Stimulated activated CD8-positive, alpha-beta memory T cell treated with anti-CD3 and anti-CD28 coated beads, Interleukin-4, amount 100 ng/mL, for 4 hours (primary cell): Measurements from ENCODE around the gene STAMBP.
"Not testable (repeated sequence)": the region's sequence is repeated elsewhere in the genome, so short reads cannot be mapped to it uniquely, and the experiment has no call there.

Source experiments
- DNase-seq, 2 donors: peaks; one replicate each; pipeline ENCODE4 v3.0.0-alpha.2; 2020; ENCODE audit warnings: low read depth in 2 of 2, low spot score in 1 of 2

Gene STAMBP

DNA sequence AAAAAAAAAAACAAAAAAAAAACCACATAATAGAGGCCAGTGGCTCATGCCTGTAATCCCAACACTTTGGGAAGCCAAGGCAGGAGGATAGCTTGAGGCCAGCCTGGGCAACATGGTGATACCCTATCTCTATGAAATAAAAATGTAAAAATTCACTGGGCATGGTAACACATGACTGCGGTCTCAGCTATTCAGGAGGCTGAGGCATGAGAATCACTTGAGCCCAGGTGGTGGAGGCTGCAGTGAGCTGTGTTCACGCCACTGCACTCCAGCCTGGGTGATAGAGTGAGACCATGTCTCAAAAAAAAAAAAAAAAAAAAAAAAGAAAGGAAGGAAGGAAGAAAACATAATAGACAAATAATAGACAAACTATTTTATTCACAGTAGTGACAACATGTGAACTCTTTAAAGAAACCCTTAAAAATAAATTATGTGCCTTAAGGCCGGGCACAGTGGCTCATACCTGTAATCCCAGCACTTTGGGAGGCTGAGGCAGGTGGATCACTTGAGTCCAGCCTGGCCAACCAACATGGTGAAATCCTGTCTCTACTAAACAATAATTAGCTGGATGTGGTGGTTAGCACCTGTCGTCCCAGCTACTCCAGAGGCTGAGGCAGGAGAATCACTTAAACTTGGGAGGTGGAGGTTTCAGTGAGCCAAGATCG lies 75.3 kb downstream of the STAMBP start:
- not testable (repeated sequence) for DNase-seq

DNA sequence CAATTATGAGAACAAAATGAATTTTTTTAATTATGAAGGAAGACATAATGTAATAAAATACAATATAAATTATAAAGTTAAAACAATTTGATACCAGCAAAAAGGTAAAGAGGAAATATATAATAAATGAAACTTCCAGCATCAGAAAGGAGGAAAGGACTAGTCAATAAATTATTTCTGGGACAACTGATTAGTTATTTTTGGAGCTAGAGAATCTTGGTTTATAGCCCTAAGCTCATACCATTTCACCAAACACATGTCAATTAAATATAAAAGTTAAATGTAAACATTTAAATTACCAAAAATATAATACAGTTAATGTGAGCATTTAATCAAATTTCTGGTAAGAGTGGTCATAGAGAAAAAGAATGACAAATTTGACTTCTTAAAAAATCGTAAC lies 76.2 kb downstream of the STAMBP start:
- no peak for DNase-seq

DNA sequence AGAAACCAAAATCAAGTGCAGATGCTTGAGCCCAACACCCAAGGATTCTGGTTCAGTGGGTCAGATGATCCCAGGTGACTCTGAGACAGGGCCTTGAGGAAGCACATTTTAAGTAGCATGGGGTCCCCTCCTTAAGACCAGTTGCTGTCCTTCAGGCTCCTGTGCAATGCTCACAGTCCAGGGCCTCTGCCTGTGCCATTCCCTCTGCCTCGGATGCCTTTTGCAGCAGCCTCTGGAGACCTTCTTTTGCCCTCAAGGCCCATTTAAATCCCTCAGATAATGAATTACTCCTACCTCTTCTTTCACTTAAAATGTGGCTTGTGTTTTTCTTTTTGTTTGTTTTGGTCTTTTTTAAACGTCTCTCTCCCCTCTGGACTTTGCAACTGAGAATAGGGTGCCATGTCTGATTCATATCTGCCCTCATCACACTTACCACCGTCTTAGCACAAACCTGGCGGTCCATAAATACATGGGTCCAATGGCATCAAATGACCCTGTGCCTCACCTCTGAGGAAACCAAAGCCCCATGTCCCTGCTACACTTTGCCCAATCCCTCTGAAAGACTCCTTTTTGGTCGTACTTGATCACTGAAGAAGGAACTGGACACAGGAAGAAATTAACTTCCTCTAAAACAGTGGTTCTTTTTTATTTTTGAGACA lies 78.2 kb downstream of the STAMBP start:
- no peak for DNase-seq

DNA sequence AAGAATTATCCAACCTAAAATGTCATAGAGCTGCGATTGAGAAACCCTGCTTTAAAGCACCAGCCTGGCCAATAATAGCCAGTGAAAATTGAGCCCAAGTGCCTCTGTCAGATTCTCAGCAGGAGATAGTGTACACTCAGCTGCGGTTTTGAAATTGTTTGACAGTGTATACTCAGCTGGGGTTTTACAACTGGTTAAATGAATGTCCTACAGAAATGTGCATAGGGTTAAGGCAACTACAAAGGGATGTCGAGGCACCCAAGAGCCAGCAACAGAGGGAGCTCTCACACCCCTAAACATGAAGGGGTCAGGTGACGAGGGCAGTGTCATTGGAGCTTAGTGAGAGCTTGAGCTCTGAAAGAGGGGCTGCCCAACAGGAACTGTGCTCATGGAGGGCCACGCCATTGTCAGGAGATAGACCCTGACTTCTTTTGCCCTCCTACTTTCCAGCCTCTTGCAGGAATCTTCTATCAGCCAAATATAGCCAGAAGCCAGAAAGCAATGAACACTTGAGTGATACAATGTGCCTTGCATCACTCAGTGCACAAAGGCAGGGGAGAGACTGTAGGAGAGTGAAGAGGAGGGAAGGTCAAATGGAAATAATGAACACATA lies 79.2 kb downstream of the STAMBP start:
- peak in 1 of 2 donors; percentile 28 for DNase-seq

DNA sequence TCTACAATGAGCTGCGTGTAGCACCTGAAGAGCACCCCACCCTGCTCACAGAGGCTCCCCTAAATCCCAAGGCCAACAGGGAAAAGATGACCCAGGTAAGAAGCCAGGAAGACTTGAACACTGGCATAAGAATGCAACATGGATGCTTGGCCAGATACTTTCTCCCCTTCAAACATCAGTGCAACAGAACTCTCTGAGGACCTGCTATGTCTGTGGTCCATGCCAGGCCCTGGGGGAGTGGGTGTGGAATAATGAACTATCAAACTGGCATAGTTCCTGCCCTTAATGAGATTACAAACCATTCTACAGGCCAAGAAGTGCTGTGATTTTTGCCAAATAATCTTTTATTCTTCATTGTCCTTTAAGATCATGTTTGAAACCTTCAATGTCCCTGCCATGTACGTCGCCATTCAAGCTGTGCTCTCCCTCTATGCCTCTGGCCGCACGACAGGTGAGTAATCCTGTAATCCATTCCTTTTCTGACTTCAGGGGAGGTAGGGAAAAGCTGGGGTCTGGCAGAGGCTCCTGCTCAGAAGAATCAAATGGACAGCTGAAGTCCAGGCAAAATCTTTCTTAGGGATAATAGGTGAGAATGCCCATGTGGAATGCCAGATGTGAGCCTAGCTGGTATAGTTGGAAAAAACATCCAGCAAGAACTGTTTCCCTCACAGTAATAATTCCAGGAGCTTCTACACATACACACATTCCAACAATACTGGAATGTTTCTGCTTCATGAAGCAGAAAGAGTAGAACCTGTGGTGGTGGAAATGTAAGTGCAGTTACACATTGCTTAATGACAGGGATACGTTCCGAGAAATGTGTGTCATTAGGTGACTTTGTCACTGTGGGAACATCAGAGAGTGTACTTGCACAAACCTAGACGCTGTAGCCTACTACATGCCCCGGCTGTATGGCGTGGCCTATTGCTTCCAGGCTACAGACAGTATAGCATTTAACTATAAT lies 80.2 kb downstream of the STAMBP start:
- no peak for DNase-seq

DNA sequence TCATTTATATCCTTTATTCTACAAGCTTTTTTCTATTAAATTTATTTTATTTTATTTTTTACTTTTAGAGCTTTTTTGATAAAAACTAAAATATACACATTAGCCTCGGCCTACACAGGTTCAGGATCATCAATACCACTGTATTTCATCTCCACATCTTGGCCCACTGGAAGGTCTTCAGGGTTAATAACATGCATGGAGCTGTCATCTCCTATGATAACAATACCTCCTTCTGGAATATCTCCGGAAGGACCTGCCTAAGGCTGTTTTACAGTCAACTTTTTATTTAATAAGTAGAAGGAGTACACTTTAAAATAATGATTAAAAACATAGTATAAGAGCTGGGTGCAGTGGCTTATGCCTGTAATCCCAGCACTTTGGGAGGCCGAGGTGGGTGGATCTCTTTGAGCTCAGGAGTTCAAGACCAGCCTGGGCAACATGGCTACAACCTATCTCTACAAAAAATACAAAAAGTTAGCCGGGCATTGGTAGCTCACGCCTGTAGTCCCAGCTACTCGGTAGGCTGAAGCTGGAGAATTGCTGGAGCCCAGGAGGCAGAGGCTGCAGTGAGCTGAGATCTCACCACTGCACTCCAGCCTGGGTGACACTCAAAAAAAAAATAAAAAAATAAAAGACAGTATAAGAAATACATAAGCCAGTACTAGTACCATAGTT lies 82.2 kb downstream of the STAMBP start:
- no peak for DNase-seq

DNA sequence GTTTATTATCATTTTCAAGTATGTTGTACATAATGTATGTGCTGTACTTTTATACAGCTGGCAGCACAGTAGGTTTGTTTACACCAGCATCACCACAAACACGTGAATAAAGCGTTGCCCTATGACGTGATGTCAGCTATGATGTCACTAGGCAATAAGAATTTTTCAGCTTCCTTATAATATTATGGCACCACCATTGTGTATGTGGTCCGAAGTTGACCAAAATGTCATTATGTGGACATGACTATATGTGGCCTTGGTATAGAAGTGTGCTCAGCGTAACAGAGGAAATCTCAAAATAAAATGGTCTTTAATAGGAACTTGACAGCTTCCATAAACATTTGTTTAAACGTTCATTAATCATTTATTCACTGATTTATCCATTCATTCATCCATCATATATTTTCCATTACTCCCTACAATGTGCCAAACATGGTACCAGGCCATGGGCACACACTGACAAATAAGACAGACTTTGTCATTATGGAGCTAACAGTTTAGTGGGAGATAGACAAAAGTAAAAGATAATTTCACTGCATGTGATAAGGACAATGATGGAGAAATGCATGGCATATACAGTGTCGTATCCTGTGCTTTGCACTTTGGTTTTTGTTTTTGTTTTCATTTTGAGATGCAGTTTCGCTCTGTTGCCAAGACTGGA lies 82.9 kb downstream of the STAMBP start:
- DNase-seq, result no peak

DNA sequence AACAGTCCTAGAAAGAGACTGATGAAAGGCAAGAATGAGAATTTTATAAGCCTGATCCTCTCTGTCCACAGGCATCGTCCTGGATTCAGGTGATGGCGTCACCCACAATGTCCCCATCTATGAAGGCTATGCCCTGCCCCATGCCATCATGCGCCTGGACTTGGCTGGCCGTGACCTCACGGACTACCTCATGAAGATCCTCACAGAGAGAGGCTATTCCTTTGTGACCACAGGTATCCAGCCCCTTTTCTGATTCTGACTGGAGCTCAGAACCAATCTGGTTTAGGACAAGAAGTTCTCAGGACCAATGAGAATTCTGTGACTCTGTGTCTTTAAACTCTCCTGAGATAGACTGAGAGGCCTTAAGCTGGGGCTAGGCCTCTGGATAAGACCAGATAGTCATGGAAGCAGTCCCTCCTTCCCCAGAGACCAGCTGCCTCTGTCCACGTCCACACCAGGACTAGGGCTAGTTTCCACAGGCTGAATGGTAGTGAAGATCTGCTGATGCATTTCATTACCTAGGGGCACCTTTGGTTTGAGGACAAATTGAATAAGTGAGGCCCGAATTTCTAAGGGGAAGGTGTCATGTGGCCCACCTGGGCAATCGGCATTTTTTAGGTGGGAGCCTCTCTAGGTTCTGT lies 84.8 kb downstream of the STAMBP start:
- no peak for DNase-seq

DNA sequence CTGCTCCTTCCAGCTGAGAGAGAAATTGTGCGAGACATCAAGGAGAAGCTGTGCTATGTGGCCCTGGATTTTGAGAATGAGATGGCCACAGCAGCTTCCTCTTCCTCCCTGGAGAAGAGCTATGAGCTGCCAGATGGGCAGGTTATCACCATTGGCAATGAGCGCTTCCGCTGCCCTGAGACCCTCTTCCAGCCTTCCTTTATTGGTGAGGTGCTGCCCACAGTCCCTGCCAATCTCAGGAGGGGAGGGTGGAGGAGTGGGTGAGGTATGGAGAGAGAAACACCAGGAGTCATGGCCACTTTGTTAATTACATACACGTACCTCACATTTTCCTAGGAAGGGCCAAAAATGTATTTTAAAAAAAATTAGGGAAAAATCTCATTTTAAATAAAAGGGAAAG lies 85.9 kb downstream of the STAMBP start:
- no peak for DNase-seq

DNA sequence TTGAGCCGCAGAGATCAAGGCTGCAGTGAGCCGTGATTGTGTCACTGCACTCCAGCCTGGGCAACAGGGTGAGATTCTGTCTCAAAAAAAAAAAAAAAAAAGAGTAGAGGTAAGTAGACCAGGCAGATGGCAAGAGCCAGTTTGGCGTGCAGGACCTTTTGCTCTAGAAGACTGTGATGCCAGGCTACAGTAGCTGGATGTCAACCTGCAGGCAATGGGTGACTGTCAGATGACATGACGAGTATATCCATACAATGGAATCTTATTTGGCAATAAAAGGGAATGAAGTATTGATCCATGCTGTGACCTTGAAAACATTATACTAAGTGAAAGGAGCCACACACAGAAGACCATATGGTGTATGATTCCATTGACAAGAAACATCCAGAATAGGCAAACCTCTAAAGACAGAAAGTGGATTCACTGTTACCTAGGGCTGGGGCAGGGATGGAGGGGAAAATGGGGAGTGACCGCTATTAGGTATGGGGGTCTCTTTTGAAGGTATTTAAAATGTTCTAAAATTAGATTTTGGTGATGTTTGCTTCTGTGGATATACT lies 86.8 kb downstream of the STAMBP start:
- no peak for DNase-seq

DNA sequence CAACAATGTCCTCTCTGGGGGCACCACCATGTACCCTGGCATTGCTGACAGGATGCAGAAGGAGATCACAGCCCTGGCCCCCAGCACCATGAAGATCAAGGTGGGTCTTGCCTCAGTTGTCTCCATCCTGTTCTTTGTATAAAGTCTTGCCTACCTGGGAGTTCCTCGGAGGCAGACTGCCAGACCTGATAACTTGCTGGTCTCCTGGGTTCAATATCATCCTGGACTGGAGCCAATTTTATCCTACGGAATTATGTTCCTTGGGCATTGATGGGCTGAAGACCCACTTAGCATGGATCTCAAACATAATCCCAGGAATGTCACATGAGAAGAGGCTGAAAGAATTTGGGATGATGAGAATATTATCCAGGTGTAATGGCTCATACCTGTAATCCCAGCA lies 87.9 kb downstream of the STAMBP start:
- no peak for DNase-seq

DNA sequence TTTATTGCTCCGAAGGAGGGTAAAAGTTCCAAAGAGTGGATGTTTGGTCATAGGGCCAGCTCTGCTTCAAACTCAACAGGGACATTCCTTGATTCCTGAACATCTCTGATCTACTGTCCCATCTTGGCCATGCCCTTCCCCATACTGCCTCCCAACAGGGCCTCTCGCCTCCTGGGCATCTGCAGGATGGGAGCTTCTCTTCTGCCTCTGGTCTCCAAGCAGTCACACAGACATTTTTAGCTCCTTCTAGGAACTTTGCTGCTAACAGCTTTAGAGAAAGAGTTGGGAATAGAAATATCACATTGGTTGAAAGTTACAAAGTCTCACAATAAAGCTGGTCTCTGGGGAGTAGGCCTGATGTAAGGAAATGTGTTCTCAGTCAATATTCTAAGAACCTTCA lies 88.5 kb downstream of the STAMBP start:
- no peak for DNase-seq

DNA sequence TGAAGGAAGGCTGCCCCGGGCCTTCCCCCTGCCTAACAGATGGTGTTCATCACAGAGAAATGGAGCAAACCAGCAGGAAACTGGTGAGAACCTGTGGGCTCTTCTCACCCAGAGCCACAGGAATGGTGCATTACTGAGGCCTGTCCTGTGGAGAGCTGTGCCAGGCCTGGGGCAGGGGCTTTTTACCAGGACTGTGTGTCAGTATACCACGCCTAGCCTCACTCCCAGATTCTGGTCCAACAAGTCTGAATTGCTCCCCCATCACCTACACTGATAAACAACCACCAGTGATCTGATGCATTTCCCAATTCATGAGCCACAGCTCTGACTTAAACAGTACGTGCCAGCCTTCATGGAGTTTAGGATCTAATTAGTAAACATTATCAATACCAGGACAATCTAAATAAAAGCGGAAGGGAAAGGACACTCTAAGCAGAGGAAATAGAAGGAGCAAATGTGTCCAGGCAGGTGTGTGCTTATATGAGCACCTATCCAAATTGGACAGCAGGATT lies 89.0 kb downstream of the STAMBP start:
- DNase-seq, result no peak

DNA sequence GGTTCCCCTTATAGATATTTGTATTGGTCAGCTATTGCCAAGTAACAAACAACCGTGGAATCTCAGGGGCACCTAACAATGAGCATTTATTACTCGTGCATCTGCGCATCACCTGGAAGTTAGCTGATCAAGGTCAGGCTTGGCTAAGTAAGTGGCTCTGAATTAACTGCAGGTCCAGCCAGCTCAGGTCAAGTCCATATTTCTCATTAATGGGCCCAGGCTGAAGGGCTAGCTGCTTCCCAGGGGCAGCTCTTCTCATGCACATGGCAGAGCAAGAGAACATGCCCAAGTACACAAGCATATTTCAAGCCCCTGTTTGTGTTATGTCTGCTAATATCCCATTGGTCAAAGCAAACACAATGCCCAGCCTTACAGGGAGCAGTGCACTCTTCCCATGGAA lies 90.1 kb downstream of the STAMBP start:
- DNase-seq, result no peak

DNA sequence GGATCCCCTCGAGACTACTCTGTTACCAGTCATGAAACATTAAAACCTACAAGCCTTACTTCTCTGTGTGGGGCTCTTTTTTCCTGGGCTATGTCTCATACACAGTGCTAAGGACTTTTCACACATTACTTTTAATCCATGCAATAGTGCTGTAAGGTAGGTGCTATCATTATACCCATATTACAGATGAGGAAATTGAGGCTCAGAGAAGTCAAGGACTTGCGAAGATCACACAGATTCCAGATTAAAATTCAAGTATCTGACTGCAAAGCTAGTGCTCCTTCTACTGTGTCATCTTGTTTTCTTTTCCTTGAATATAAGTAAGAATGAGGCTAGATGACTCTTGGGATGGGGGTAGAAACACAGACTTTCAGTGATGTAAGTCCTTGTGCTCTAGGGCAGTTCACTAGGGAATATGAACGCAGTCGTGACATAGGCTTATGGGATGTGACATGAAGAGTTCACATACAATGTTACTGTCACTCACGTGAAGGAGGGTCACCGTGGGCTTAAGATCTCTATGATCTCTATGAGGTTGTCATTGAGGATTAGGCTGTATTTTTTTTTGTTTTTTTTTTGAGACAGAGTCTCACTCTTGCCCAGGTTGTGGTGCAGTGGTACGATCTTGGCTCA lies 91.0 kb downstream of the STAMBP start:
- DNase-seq, result no peak

DNA sequence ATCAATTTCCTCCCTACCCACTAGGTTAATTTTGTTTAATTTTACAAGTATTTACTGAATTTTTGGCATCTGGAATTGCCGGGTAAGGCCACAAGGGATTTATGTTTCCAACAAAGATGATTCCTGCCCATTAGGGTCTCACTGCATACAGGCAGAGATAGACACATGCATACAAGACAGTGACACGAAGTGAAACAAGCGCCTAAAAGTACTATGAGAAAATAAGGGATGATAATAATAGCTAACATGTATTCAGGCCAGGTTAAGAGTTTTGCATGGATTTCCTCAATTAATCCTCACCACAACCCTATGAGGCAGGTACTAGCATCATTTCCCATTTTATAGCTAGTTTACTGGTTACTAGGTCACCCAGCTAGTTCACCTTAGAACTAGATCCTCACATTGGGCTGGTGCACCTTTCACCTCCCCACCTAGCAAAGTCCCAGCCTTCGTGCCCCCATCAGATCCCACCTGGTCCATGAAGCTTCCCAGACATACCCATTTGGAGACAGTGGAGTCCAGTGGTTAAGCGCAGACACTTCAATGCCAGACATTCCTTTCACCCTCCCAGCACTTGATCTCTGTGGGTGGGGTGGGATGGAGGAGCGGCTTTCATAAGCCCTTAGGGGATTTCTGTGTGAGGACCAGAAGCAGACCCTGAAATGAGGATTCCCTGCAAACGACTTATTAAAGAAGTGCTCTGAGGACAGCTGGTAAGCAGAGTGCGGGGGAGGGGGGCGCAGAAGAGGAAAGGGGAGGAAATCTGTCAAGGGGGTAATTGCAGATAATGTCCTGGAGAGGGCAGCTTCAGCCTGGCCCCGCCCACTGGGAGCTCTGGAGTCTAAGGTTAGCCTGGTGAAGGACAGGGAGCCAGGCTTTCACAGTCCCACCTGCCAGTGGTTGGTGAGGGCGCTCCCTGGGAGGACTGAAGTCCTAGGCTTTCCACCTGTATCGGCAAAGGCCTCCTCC lies 92.1 kb downstream of the STAMBP start:
- no peak for DNase-seq

DNA sequence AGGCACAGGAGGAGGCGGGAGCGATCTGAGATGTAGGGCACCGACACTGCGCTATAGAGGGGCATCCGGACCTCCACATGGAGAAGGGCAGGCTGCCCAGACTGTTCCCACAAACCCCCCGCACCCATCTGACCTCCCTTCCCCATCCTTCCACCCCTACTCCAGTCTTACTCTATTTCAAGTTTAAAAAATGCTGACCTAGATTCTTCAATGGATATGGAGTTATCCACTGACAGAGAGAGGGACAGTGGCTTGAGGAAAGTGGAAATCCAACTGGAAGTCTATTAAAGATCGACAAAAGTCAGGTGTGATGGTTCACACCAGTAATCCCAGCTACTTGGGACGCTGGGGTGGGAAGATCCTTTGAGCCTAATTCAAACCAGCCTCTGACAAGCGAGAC lies 92.8 kb downstream of the STAMBP start:
- DNase-seq, result no peak

DNA sequence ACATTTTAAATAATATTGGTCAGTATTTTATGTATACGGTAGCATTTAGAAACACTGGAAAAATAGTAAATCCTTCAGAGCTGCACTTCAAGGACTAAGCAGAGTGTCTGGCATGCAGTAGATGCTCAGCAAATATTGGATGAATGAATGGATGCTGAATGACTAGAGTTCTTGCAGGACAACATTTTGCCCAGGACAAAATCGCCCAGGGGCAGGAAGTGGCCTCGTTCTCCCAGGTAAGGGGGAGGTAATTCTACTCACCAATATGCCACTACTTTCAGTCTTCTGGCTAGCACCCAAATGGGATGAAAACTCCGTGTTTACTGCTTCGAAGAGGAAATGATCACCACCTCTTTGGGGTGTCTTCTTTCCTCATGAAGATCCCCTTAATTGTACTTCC lies 93.9 kb downstream of the STAMBP start:
- no peak for DNase-seq
